Measurements from ENCODE around the gene FAM78B. TPM values are rescaled to one million over a fixed set of nuclear protein-coding genes. Genes with fewer than 3 reads are reported as not detected.

The FAM78B gene
- total RNA-seq, 4 donors from 2014 or later: 0.35 to 5.4 (median 2.8) TPM

GRCh38 chr1:166133276-166133841, 33.4 kb downstream of the FAM78B start:
- DNase-seq: no peak
- no peaks in the 10 kb centered on the region for H3K4me1 ChIP-seq
- H3K4me3 ChIP-seq: no peak overlapping the region
- H3K36me3 ChIP-seq: no peaks in the 10 kb centered on the region
- H3K9me3 ChIP-seq: peaks cover 0 to 3% (median 0%) of the 10 kb centered on the region in 4 donors
- H3K27me3 ChIP-seq: no peaks in the 10 kb centered on the region
- TF ChIP-seq POLR2A (IDR thresholded peaks at IDR 0.05) (no peak), CTCF (IDR thresholded peaks at IDR 0.05) (peak in 4 of 6 experiments; percentile 28 to 81 (median 68))
- H3K27ac ChIP-seq: no peak overlapping the region

- H3K4me1 ChIP-seq: no peaks in the 10 kb centered on the region
- no peak overlapping the region for H3K4me3 ChIP-seq
- TF ChIP-seq CTCF (IDR thresholded peaks at IDR 0.05) (no peak), POLR2A (IDR thresholded peaks at IDR 0.05) (no peak)
- no peaks in the 10 kb centered on the region for H3K27me3 ChIP-seq
- peaks cover 0 to 3% (median 0%) of the 10 kb centered on the region in 4 donors for H3K9me3 ChIP-seq
- H3K36me3 ChIP-seq: no peaks in the 10 kb centered on the region
- no peak overlapping the region for H3K27ac ChIP-seq
- no peak for DNase-seq
These were observed 34.3 kb downstream of the FAM78B start for GRCh38 chr1:166132496-166132895.

- TF ChIP-seq CTCF (IDR thresholded peaks at IDR 0.05) (no peak), POLR2A (IDR thresholded peaks at IDR 0.05) (no peak)
- H3K9me3 ChIP-seq: peaks cover 0 to 3% (median 0%) of the 10 kb centered on the region in 4 donors
These were observed 37.8 kb downstream of the FAM78B start for GRCh38 chr1:166129006-166129405.

GRCh38 chr1:166128195-166128594, 38.6 kb downstream of the FAM78B start:
- Histone ChIP-seq H3K27ac (no peak overlapping the region), H3K4me3 (no peak overlapping the region), H3K9me3 (peaks cover 0 to 2% (median 0%) of the 10 kb centered on the region in 4 donors), H3K4me1 (no peaks in the 10 kb centered on the region), H3K27me3 (no peaks in the 10 kb centered on the region), H3K36me3 (no peaks in the 10 kb centered on the region)
- DNase-seq: no peak
- no peak for TF ChIP-seq CTCF (IDR thresholded peaks at IDR 0.05)
- TF ChIP-seq POLR2A (IDR thresholded peaks at IDR 0.05): no peak

More at GRCh38 chr1:166129006-166129405, 37.8 kb downstream of the FAM78B start:
- no peak overlapping the region for H3K4me3 ChIP-seq
- DNase-seq: no peak
- H3K27me3 ChIP-seq: no peaks in the 10 kb centered on the region
- no peak overlapping the region for H3K27ac ChIP-seq
- no peaks in the 10 kb centered on the region for H3K36me3 ChIP-seq
- H3K4me1 ChIP-seq: no peaks in the 10 kb centered on the region

GRCh38 chr1:166127003-166127402, 39.8 kb downstream of the FAM78B start:
- Histone ChIP-seq H3K4me3 (no peak overlapping the region), H3K27ac (no peak overlapping the region), H3K36me3 (no peaks in the 10 kb centered on the region), H3K27me3 (no peaks in the 10 kb centered on the region), H3K9me3 (no peaks in the 10 kb centered on the region), H3K4me1 (no peaks in the 10 kb centered on the region)
- DNase-seq: no peak
- TF ChIP-seq POLR2A (IDR thresholded peaks at IDR 0.05) (no peak), CTCF (IDR thresholded peaks at IDR 0.05) (no peak)

Measured in Peyer's patch (tissue), 4 donors.